Caki2 (cell line): ENCODE results near the gene HRH4. TPM values are rescaled to one million over a fixed set of nuclear protein-coding genes. Genes with fewer than 3 reads are reported as not detected.

ENCODE experiments used
- DNase-seq: peaks from one replicate; pipeline ENCODE4 v3.0.0-alpha.2; 2015; ENCODE audit warnings: low read depth
- in situ Hi-C: cut with HindIII; loops from 2 replicates; pipeline ENCODE4 v1.10.0; 2016; ENCODE audit warnings: low sequenced_read_pairs, low pct_unique_long_range_greater_than_20kb, mixed read lengths
- total RNA-seq: library from RNA; depleted of rRNA; stranded (reverse); fragments of >200 nt; shearing (Covaris generic); gene quantifications from 2 replicates; pipeline ENCODE4 v1.2.3, GENCODE V29; 2014; ENCODE audit warnings: low replicate concordance; rRNA removed

The HRH4 gene
- total RNA-seq, 1 experiment from 2014 or later, result not detected

DNA sequence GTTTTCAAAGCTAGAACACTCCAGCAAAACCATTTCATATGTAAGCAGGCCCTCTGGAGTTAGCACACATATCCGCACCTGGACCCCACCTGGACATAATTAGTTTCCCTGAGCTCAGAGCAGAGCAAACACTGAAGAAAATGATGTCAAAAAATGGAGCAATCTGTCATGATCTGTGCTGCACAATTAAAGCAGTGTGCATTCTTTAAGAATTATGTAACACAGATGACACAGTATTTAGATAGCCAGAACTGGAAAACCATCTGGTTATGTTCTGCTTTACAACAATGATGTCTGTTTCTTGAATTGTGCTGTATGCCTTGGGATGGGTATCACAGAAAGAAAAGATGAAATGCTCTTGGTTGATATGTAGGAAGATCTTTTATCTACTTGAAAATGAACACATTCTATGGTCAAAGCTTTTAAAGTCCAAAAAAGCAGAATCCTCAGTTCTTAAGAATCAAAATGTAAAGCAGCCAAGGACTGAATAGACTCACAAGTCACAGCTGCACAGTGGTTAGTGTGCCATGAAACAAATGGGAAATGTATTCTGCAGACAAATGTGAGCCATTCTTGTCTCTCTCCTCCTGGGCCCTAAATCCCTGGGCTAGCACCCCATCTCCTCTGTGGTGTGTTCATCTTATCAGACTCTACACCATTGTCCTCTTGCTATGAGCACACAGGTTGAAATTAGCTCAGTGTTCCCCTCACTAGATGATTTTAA lies 36.8 kb downstream of the HRH4 start:
- no peak for DNase-seq
- in situ Hi-C loops, result no loop called here

DNA sequence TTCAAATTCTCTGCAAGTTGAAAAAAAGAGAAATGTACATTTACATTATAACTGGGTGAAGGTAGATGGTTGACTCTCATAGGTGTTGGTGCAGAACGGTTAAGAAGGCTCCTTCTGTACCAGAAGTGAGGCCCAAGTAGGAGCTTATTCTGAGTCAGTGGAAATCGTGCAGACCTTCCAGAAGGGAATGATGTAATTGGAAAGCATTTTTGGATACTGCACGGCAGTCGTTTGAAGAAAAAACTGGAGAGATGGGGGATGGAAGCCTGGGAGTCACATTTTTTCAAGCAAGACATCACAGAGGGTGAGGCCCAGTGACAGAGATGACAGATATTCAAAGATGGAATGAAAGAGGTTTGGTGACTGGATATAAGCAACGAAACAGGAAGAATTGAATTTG lies 39.4 kb downstream of the HRH4 start:
- in situ Hi-C loops, result no loop called here
- no peak for DNase-seq

DNA sequence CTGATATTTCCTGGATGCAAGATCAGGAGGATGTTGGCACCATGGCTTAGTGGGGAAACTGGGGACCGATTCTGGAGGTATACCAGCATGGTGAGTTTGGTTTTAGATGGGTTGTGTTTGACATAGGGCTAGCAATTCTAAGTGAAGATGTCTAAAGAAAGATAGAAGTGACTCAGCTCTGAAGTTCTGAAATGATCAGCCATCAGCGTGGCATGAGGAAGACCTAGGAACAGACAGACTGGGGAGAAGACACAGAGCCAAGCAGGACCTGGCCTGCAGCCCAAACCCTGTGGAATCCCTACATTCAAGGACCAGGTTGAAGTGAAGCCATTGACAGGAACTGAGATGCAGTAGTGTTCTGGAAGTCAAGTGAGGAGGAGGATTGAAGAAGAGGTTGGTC lies 39.8 kb downstream of the HRH4 start:
- DNase-seq, result no peak
- in situ Hi-C loops, result no loop called here

DNA sequence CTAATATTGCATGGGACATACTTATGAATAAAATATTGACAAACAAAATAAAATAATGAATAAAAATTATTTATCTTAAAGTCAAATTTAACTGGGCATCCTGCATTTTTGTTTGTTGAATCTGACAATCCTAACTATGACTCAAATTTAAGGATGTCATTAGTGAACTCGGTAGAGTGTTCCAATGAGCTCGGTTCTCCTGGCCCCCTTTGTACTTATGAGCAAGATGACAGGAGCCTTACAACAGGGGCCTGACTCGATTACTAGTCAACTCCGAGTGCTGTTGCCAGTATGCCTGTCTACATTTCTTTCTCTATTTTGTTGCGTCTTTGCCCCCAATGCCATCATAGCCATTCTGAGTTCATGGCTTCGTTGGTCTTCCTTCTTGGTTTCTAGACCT lies 40.3 kb downstream of the HRH4 start:
- DNase-seq, result no peak
- in situ Hi-C loops, result no loop called here

DNA sequence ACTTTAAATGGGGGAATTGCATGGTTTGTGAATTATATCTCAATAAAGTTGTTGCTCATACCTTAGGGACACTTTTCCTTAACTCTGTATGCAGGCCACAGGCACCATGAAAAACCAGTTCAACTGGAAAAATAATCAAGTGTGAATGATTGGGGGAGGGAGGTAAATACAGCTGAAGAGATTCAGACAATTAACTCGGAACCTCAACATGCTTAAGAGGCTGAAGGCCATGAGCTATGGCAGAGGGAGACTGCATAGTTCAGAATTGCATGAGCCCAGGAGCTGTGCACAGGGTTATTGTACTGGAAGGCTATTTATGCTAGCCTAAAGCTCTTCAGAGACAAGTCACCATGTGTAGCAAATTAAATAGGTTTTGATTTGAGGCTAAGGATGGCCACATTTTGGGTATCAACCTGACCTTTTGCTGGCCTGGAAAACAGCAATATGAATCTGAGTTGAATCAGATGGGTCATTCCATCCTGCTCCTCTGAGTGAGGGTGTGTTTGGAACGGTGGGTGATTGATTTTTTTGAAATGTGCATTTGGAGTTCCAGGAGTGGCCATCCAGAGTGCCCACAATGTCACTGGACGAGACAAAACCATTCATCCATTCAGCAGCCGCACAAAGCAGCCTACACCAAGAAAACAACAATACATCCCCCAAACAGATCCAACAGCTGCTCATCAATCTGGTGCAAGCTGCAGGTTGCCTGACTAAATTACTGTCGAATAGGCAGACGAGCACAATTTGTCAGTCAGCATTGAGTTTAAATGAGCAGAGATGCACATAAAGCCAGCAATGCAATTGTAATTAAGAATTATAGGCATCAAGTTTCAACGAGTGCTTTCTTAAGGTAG lies 42.5 kb downstream of the HRH4 start:
- in situ Hi-C loops, result no loop called here
- DNase-seq, result no peak

DNA sequence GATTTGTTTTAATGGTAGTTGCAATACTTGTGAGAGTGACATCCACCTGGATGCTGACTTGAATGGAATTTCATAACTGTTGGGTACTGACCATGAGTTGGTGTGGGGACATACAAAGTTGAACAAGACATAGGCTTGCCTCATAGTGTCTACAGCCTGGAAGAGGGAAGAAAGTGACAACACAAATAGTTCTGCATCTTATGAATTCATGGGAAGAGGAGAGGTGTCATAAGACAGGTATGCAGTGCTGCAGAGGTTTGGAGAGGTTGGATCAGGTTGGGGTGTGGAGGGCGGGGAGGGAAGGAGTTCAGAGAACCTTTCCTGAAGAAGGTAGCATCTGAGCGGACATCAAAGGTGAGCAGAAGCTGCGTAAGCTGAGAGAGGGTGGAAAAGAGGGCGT lies 44.0 kb downstream of the HRH4 start:
- in situ Hi-C loops, result no loop called here
- no peak for DNase-seq

DNA sequence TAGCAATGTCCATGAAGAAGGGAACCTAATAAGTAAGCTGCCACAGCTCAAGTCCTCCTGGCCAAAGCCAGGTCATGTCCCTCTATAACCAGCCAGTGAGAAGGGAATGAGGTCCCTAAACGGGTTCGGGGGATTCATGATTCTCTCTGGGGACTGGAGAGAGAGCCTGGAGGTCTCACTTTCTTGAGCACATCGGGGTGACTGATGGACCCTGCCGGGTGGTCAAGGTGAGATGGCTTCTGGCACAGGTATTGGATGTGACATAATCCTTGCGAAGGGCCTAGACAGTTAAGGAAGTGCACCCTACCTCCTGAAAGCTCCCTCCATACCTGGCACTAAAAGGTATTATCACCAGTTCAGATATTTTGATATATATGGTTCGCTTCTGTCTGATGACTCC lies 45.7 kb downstream of the HRH4 start:
- DNase-seq, result no peak
- in situ Hi-C loops, result no loop called here

DNA sequence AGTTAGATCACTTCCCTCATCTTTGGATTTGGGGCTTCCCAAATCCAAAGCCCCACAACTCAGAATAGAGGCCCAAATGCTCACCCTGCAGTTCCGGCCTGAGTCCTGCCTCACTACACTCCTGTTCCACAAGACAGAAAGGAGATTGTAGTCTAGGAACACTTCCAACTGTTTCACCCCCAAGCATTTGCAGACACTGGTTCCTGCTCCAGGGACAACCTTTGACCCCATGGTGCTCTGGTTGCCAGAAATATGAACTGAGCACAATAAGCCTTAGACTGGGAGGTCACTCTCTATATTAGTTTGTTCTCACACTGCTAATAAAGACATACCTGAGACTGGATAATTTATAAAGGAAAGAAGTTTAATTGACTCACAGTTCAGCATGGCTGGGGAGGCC lies 49.0 kb downstream of the HRH4 start:
- no peak for DNase-seq
- in situ Hi-C loops, result no loop called here

DNA sequence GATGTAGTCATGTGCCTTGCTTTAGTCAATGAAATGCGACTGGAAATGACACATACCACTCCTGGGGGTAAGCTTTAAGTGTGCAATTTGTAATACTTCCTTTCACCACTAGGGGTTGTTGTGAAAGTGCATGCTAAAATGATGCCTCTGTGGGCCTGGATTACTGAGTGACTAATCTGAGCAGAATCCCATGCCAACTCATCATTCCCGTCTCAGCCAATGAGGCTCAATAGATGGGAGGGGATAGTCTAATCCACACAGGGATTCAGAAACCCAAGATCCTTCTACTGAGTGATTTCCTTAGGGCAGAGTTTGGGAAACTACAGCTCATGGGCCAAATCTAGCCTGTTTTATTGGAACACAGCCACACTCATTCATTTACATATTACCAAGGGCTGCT lies 54.0 kb downstream of the HRH4 start:
- in situ Hi-C loops, result no loop called here
- peak; percentile 49 for DNase-seq

DNA sequence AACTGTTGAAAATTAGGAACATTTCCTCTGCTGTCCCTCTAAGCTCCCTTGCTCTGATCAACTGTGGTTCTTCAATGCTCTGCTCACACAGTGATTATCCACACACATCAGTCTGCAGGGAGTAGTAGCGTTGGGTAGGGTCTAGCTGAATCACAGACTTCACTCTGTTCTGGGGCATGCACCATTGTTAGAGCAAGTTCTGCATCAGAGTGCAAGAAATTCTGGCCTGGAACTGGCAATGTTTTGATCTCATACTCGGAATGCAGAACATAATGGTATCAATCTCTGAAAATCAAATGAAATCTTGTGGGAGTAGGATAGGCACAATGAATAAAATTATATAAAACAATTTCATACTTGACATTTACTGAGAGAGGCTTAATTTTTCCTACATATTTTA lies 55.3 kb downstream of the HRH4 start:
- DNase-seq, result no peak

DNA sequence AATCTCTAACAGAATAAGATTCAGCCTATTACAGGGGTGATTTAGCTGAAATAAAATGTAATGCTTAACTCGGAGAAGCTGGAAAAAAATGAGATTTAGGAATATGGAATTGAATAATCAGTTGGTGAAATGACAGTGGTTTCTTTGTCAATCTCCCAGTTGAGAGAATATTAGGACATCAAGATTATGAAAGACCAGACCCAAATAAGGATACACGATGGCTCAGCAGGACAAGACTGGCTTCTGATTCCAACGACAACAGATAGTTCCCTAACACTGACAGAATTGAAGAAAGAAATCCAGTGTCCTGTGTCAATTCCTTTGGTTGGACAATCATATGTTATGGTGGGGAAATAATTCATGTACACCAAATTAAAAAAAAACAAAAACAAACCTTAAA lies 55.8 kb downstream of the HRH4 start:
- in situ Hi-C loops, result no loop called here
- DNase-seq, result no peak

More for the DNA sequence above, 55.3 kb downstream of the HRH4 start:
- in situ Hi-C loops, result no loop called here

DNA sequence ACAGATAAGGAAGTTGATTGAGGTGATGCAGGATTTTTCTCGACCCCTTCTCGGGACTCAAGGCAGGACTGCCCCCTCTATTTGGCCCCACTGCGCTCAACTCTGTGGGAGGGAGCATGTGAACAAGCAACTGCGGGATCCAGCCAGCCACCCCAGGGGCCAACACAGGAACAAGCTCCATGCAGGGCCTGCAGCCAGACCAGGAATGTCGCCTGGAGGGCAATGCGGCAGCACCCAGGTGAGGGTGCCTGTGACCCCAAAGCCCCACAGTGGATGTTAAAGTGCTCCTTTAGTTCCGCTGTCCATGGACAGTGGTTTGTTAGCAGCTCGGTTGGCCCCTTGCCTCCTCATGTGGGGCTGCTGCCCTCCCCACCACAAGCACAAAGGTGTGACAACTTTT lies 57.1 kb downstream of the HRH4 start:
- in situ Hi-C loops, result no loop called here
- DNase-seq, result no peak

DNA sequence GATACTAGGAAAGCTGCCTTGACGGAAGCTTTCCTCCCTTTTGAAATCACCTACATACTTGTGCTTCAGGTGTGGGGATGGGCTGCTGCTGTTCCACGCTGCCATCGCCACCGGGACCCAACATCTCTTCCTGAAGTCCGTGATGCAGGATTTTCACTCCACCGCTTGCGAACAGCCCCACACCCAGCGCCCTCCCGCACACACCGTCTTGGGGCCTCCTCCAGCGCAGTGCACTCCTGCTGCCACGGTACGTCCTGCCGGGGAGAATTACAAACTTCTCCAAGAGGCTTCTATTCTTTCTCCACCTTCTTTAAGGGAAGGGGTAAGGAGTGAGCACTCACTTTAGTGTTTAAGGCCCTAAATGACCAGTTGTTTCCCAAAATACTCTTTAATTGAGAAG lies 58.2 kb downstream of the HRH4 start:
- no peak for DNase-seq

More for the DNA sequence above, 58.2 kb downstream of the HRH4 start:
- in situ Hi-C loops, result no loop called here

Other genes starting within 250 kb of the HRH4 start
- gene OSBPL1A, start 62.8 kb upstream of the HRH4 start, total RNA-seq, result 28.9 and 52.2 TPM in 2 replicates
- gene IMPACT, start 34.0 kb upstream of the HRH4 start, total RNA-seq, result 21.7 and 44.7 TPM in 2 replicates